ENCODE data around the gene GNB1L.

GNB1L gene

GRCh38 chr22:19823191-19823901 lies 31.3 kb downstream of the GNB1L start:
- peak; percentile 69 for DNase-seq (ENCODE audit: low spot score)
- Histone ChIP-seq H3K4me3 (no peak overlapping the region), H3K27ac (no peak overlapping the region)
- TF ChIP-seq CTCF (IDR thresholded peaks at IDR 0.05): no peak

DNA sequence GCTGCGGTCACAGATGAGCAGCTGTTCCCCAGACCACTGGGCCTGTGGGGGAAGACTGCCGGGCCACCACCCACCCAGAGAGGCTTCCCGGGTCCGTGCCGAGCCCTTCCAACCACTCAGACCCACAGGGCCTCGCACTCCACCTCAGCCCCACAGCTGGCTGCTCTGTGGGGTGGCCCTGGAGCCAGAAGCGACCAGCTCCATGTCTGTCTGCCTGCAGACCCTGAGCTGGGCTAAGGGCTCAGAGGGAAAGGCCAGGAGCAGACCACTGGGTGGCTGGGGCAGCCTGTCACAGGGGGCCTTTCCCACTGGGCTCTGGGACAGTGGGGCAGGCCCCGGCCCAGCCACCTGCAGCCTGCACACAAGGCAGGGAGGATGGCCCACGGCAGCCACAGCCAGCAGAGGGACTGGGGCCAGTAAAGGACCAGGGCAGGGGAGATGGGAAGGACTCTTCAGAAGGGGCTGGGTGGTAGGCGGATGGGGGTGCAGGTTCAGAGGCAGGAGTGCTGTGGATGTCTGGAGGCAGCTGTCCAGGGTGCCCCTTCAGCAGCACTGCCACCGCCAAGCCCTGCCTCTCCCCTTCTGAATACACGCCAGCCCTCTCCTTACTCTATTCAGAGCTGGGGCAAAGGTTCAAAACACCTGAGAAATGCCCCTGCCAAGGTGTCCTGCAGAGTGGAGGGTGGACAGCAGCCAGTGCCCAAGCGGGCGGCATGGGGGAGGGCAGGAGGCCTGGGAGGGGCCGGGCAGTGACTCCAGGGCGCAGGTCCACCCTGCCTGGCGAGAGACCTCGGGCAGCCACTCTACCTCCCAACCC lies 32.2 kb downstream of the GNB1L start:
- Histone ChIP-seq H3K27ac (no peak overlapping the region), H3K4me3 (no peak overlapping the region)
- TF ChIP-seq CTCF (IDR thresholded peaks at IDR 0.05): no peak
- peak; percentile 59 for DNase-seq (ENCODE audit: low spot score)

GRCh38 chr22:19821523-19822300 lies 33.0 kb downstream of the GNB1L start:
- peak; percentile 65 for DNase-seq (ENCODE audit: low spot score)
- no peak for TF ChIP-seq CTCF (IDR thresholded peaks at IDR 0.05)
- Histone ChIP-seq H3K4me3 (no peak overlapping the region), H3K27ac (no peak overlapping the region)

DNA sequence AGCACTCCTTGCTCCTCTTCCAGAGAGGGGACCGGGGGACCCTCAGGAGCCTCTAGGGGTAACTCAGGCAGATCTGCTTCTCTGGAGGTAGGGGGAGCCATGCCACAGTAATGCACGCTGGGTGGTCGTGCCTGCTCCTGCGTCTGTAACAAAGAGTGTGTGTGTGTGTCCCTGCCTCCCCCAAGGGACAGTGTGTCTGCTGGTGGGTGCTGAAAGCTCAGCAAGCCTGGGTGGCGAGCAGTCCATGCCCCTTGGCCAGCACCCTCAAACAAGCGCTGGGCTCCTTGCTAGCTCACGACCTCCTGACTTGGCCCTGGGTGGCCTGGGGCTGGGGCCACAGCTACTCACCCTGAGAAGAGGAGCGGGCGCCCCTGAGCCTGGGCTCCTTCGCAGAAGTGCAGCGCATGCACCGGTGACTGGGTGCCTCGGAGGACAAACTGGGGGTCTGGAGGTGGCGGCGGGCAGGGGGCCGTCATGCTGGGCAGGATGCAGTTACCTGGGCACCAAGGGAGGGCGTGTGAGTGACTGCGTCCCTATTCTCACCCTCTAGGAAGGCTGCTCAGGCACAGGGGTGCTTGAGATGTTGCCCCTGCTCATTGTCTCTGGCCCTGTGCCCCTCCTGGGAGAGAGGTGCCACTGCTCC lies 33.7 kb downstream of the GNB1L start:
- TF ChIP-seq CTCF (IDR thresholded peaks at IDR 0.05): no peak
- no peak overlapping the region for H3K4me3 ChIP-seq
- H3K27ac ChIP-seq: no peak overlapping the region
- DNase-seq (ENCODE audit: low spot score): peak; percentile 63

GRCh38 chr22:19819911-19820879 lies 34.5 kb downstream of the GNB1L start:
- no peak overlapping the region for H3K4me3 ChIP-seq
- H3K27ac ChIP-seq: no peak overlapping the region
- TF ChIP-seq CTCF (IDR thresholded peaks at IDR 0.05): no peak
- no peak for DNase-seq (ENCODE audit: low spot score)
